ENCODE results near the gene BRSK2.

DNA sequence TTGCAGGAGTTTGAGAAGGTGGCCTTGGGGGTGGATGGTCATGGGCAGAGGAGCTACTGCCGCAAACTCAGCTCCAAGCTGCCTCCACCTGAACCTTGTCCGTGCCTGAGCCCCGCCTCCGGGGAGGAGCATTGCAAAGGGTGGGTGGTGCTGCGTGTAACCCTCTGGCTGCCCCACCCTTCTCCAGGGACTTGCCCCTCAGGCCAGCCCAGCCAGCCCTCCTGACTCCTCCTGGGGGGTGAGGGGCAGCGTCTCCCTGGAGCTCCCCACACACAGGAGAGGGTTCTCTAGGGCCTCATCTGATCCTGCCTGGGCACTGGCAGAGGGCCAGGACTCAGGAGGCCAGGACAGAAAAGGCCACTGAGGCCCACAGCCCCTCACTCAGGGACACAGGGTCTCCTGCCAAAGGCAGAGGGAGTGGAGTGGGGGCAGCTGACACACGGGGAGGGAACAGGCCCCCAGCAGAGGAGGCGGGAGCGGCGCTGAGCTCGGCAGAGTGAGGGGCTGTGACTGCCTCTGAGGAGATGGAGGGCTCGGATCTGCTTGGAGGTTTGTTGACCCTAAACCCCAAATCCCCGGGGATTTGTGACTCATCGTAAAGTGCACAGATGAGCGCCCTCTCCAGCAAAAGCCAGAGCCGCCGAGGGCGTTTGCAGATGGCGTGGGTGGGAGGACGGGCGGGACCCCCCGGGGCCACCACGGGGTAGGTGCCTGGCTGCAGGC lies 12.8 kb downstream of the BRSK2 start:
- TF ChIP-seq POLR2A (IDR thresholded peaks at IDR 0.05; ENCODE audit: low read length) (no peak), GATA1 (IDR thresholded peaks at IDR 0.05; ENCODE audit: low read depth, low read length) (no peak)

Data from erythroblast (primary cell).